ENCODE results near the gene RELA.
A peak's percentile ranks its signal among the peaks of the same experiment; 100 is the strongest.

RELA gene

GRCh38 chr11:65618763-65619162, 44.0 kb downstream of the RELA start:
- Histone ChIP-seq H3K4me1 (ENCODE audit: insufficient read depth, insufficient read length) (peaks cover 16% of the 10 kb centered on the region), H3K36me3 (ENCODE audit: insufficient read depth, insufficient read length, low read length) (peaks cover 73% of the 10 kb centered on the region), H3K9ac (ENCODE audit: insufficient read length, low read depth) (no peak overlapping the region), H3K27me3 (ENCODE audit: insufficient read depth, insufficient read length) (no peaks in the 10 kb centered on the region), H3K9me3 (ENCODE audit: insufficient read depth, low read length) (no peaks in the 10 kb centered on the region), H3K4me3 (ENCODE audit: insufficient read length, low read depth) (no peak overlapping the region)
- DNase-seq (ENCODE audit: low read depth, low spot score) = no peak
- TF ChIP-seq SUZ12 (IDR thresholded peaks at IDR 0.05; ENCODE audit: extremely low read depth, insufficient read depth, insufficient read length) (no peak), YY1 (IDR thresholded peaks at IDR 0.05; ENCODE audit: insufficient read depth, insufficient read length) (no peak), ZNF274 (IDR thresholded peaks at IDR 0.05; ENCODE audit: low read depth, low read length) (no peak)

DNA sequence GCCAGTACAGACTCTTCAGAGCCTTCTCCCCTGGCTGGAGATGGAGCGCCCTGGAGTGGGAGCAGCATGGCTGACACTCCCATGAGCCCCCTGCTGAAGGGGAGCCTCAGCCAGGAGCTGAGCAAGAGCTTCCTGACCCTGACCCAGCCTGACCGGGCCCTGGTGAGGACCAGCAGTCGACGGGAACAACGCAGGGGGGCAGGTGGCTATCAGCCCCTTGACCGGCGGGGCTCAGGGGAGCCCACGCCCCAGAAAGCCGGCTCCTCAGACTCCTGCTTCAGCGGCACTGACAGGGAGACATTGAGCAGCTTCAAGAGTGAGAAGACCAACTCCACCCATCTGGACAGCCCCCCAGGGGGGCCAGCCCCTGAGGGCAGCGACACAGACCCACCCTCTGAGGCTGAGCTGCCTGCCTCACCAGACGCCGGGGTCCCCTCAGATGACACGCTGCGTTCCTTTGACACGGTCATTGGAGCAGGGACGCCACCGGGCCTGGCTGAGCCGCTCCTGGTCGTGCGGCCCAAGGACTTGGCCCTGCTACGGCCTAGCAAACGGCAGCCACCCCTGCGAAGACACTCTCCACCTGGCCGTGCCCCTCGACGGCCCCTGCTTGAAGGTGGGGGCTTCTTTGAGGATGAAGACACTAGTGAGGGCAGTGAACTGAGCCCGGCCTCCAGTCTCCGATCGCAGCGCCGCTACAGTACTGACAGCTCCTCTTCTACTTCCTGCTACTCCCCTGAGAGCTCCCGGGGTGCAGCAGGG, 44.5 kb downstream of the RELA start:
- Histone ChIP-seq H3K4me1 (ENCODE audit: insufficient read depth, insufficient read length) (peaks cover 19% of the 10 kb centered on the region), H3K36me3 (ENCODE audit: insufficient read depth, insufficient read length, low read length) (peaks cover 69% of the 10 kb centered on the region), H3K9ac (ENCODE audit: insufficient read length, low read depth) (no peak overlapping the region), H3K4me3 (ENCODE audit: insufficient read length, low read depth) (no peak overlapping the region), H3K9me3 (ENCODE audit: insufficient read depth, low read length) (no peaks in the 10 kb centered on the region), H3K27me3 (ENCODE audit: insufficient read depth, insufficient read length) (no peaks in the 10 kb centered on the region)
- TF ChIP-seq SUZ12 (IDR thresholded peaks at IDR 0.05; ENCODE audit: extremely low read depth, insufficient read depth, insufficient read length) (no peak), YY1 (IDR thresholded peaks at IDR 0.05; ENCODE audit: insufficient read depth, insufficient read length) (no peak), ZNF274 (IDR thresholded peaks at IDR 0.05; ENCODE audit: low read depth, low read length) (no peak)
- DNase-seq (ENCODE audit: low read depth, low spot score) = no peak

GRCh38 chr11:65617136-65617850, 45.4 kb downstream of the RELA start:
- Histone ChIP-seq H3K9me3 (ENCODE audit: insufficient read depth, low read length) (no peaks in the 10 kb centered on the region), H3K4me1 (ENCODE audit: insufficient read depth, insufficient read length) (peaks cover 28% of the 10 kb centered on the region), H3K4me3 (ENCODE audit: insufficient read length, low read depth) (no peak overlapping the region), H3K36me3 (ENCODE audit: insufficient read depth, insufficient read length, low read length) (peaks cover 72% of the 10 kb centered on the region), H3K9ac (ENCODE audit: insufficient read length, low read depth) (peak overlapping the region; percentile 98), H3K27me3 (ENCODE audit: insufficient read depth, insufficient read length) (no peaks in the 10 kb centered on the region)
- TF ChIP-seq ZNF274 (IDR thresholded peaks at IDR 0.05; ENCODE audit: low read depth, low read length) (no peak), SUZ12 (IDR thresholded peaks at IDR 0.05; ENCODE audit: extremely low read depth, insufficient read depth, insufficient read length) (no peak), YY1 (IDR thresholded peaks at IDR 0.05; ENCODE audit: insufficient read depth, insufficient read length) (no peak)
- DNase-seq (ENCODE audit: low read depth, low spot score) = no peak

DNA sequence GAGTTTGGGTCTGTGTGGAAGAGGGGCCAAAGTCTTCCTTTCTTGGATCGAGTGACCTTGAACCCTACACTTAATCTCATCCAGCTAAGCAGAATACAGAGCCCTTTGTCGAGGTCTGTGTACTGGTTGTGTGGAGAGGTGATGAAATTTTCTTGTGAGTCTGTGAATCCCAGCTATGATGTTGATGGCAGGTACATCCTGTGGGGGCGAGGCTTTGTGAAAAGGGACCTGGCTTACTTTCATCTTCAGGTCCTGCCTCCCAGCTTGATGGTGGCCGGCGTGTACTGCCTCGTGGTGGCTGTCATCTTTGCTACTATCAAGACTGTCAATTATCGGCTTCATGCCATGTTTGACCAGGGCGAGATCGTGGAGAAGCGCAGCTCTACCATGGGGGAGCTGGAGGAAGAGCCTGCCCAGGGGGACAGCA, 46.1 kb downstream of the RELA start:
- H3K9ac ChIP-seq (ENCODE audit: insufficient read length, low read depth) = peak overlapping the region; percentile 98
- no peak for DNase-seq (ENCODE audit: low read depth, low spot score)
- TF ChIP-seq YY1 (IDR thresholded peaks at IDR 0.05; ENCODE audit: insufficient read depth, insufficient read length) = no peak
- TF ChIP-seq ZNF274 (IDR thresholded peaks at IDR 0.05; ENCODE audit: low read depth, low read length) = no peak
- no peak for TF ChIP-seq SUZ12 (IDR thresholded peaks at IDR 0.05; ENCODE audit: extremely low read depth, insufficient read depth, insufficient read length)
- H3K9me3 ChIP-seq (ENCODE audit: insufficient read depth, low read length) = no peaks in the 10 kb centered on the region
- H3K4me1 ChIP-seq (ENCODE audit: insufficient read depth, insufficient read length) = peaks cover 35% of the 10 kb centered on the region
- no peaks in the 10 kb centered on the region for H3K27me3 ChIP-seq (ENCODE audit: insufficient read depth, insufficient read length)
- peak overlapping the region; percentile 87 for H3K4me3 ChIP-seq (ENCODE audit: insufficient read length, low read depth)
- peaks cover 72% of the 10 kb centered on the region for H3K36me3 ChIP-seq (ENCODE audit: insufficient read depth, insufficient read length, low read length)

GRCh38 chr11:65615950-65616574, 46.7 kb downstream of the RELA start:
- Histone ChIP-seq H3K9me3 (ENCODE audit: insufficient read depth, low read length) (no peaks in the 10 kb centered on the region), H3K27me3 (ENCODE audit: insufficient read depth, insufficient read length) (no peaks in the 10 kb centered on the region), H3K36me3 (ENCODE audit: insufficient read depth, insufficient read length, low read length) (peaks cover 70% of the 10 kb centered on the region), H3K4me3 (ENCODE audit: insufficient read length, low read depth) (peak overlapping the region; percentile 87), H3K9ac (ENCODE audit: insufficient read length, low read depth) (peak overlapping the region; percentile 98), H3K4me1 (ENCODE audit: insufficient read depth, insufficient read length) (peaks cover 38% of the 10 kb centered on the region)
- DNase-seq (ENCODE audit: low read depth, low spot score) = no peak
- TF ChIP-seq ZNF274 (IDR thresholded peaks at IDR 0.05; ENCODE audit: low read depth, low read length) (no peak), SUZ12 (IDR thresholded peaks at IDR 0.05; ENCODE audit: extremely low read depth, insufficient read depth, insufficient read length) (no peak), YY1 (IDR thresholded peaks at IDR 0.05; ENCODE audit: insufficient read depth, insufficient read length) (no peak)

DNA sequence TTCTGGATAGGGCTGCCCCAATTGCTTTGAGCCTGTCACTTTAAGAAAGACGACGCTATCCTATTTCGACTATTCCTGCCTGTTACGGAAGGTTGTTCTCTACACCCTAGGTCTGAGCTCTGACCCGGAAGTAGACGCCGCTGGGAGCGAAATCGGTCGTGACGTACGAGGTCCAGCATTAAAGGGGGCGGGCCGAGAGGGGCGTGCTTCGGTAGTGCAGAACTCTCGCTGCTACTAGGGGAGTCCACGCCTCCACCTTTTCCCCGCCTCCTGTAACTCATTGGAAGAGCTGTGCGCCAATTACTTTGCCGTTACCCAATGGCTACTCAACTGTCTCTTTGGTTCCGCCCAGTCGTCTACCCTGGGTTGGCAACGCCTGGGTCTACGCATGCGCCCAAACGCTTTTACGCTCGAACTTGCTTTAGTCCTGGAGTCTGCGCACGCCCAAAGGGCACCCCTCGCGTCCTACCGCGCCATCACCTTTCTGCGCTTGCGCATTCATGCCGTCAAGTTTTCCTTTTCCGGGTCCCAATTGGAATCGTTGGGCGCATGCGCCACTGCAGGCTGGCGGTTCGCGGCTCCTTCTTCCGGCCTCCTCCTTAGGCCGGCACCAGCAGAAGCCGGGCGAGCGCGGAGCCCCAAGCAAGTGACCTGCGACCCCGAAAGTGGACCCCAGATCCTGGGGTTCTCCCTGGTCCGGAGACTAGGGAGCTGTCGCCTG, 47.3 kb downstream of the RELA start, which contains the start of gene PCNX3:
TSS of gene PCNX3 (plus strand) at position 548 of the 721 bp plus-strand sequence. CDS start 536 bp downstream, outside the sequence.
- TF ChIP-seq ZNF274 (IDR thresholded peaks at IDR 0.05; ENCODE audit: low read depth, low read length) (no peak), SUZ12 (IDR thresholded peaks at IDR 0.05; ENCODE audit: extremely low read depth, insufficient read depth, insufficient read length) (no peak), YY1 (IDR thresholded peaks at IDR 0.05; ENCODE audit: insufficient read depth, insufficient read length) (no peak)
- peaks cover 70% of the 10 kb centered on the region for H3K36me3 ChIP-seq (ENCODE audit: insufficient read depth, insufficient read length, low read length)
- no peaks in the 10 kb centered on the region for H3K27me3 ChIP-seq (ENCODE audit: insufficient read depth, insufficient read length)
- H3K9ac ChIP-seq (ENCODE audit: insufficient read length, low read depth) = peak within 1 kb of the TSS; percentile 98
- H3K4me1 ChIP-seq (ENCODE audit: insufficient read depth, insufficient read length) = peaks cover 39% of the 10 kb centered on the region
- H3K9me3 ChIP-seq (ENCODE audit: insufficient read depth, low read length) = no peaks in the 10 kb centered on the region
- DNase-seq (ENCODE audit: low read depth, low spot score) = peak; percentile 100
- H3K4me3 ChIP-seq (ENCODE audit: insufficient read length, low read depth) = peak within 1 kb of the TSS; percentile 94
